ENCODE results near the gene MRPL23. TPM values are rescaled to one million over a fixed set of nuclear protein-coding genes. Genes with fewer than 3 reads are reported as not detected.

Gene MRPL23
- total RNA-seq, 1 experiment from 2014 or later: 109 TPM

DNA sequence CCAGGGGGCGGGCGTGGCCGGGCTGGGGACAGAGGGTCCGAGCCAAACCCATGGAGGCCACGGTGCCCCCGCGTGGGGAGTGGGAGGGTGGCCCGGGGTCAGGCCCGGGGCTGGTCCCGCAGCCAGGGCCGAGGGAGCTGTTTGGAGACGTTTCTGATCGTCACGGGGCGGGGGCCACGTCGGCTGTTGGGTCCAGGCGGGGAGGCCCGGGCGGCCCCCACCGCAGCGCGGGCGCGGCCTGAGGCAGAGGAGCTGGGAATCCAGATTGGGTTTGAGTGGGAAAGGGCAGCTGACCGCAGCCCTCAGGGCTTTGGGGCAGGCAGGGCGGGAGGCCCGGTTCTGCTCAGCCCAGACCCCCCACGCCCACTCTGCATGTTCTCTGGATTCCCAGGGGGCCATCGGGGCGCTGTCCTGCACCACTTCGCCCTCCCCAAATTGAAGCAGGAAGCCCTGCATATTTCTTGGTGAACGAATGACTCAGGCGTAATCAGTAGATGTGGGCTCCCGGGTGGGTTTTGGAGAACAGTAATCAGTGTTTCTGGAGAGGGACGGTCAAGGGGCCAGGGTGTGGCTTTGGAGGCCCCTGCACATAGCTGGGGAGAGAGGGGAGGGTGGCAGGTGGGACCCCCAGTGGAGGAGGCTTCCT is 583 bp downstream of the MRPL23 start:
- RAD21 ChIA-PET (ENCODE audit: low non-redundant PET in 1 of 2, low total read pairs in 2 of 2, uncharacterized antibody in 2 of 2, unreplicated experiment in 2 of 2): interaction anchor here (0.7 to 1.4 kb wide), 2 partner anchors 254 to 295 kb away, joined by 3 to 5 read pairs; no protein-coding TSS in a partner anchor
- H3K4me1 ChIP-seq (ENCODE audit: control insufficient read depth in 1 of 2, insufficient read depth in 2 of 2, low read length in 2 of 2): peaks cover 0 to 6% of the 10 kb centered on the region in 2 experiments; a peak in 1 of 4 replicates
- no peaks in the 10 kb centered on the region for H3K9me2 ChIP-seq (ENCODE audit: insufficient read depth)
- no peaks in the 10 kb centered on the region for H4K20me1 ChIP-seq (ENCODE audit: insufficient read depth)
- CTCF ChIA-PET: interaction anchor here (1.0 to 4.2 kb wide), 7 partner anchors 49 to 295 kb away, joined by 3 to 43 read pairs (median 8); no protein-coding TSS in a partner anchor
- no peaks in the 10 kb centered on the region for H3K27me3 ChIP-seq (ENCODE audit: insufficient read depth, low read length)
- intact Hi-C loops (cut with micrococcal nuclease): loop anchor here (10.0 kb wide), 1 partner anchor 53 kb away; the partner anchor contains the start of gene PRR33
- ATAC-seq: peak; percentile 28
- H3K36me3 ChIP-seq (ENCODE audit: control insufficient read depth in 1 of 2, insufficient read depth in 2 of 2, low read length in 2 of 2): no peaks in the 10 kb centered on the region
- BruUV-seq (replicated peaks): no TSS peak
- no peak overlapping the region for H3K4me2 ChIP-seq (ENCODE audit: low read length)
- no peaks in the 10 kb centered on the region for H3K9me3 ChIP-seq (ENCODE audit: control insufficient read depth in 1 of 2, insufficient read depth in 1 of 2, low read depth in 1 of 2, low read length in 2 of 2)
- no peak overlapping the region for H3K4me3 ChIP-seq (replicated peaks in 1 of 2; ENCODE audit: low read depth in 1 of 2, low read length in 2 of 2)
- TF ChIP-seq, protein P1, sequence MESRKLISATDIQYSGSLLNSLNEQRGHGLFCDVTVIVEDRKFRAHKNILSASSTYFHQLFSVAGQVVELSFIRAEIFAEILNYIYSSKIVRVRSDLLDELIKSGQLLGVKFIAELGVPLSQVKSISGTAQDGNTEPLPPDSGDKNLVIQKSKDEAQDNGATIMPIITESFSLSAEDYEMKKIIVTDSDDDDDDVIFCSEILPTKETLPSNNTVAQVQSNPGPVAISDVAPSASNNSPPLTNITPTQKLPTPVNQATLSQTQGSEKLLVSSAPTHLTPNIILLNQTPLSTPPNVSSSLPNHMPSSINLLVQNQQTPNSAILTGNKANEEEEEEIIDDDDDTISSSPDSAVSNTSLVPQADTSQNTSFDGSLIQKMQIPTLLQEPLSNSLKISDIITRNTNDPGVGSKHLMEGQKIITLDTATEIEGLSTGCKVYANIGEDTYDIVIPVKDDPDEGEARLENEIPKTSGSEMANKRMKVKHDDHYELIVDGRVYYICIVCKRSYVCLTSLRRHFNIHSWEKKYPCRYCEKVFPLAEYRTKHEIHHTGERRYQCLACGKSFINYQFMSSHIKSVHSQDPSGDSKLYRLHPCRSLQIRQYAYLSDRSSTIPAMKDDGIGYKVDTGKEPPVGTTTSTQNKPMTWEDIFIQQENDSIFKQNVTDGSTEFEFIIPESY (IDR thresholded peaks at IDR 0.05; ENCODE audit: extremely low read depth, insufficient replicate concordance, low read length): no peak
- TF ChIP-seq YY1 (IDR thresholded peaks at IDR 0.05; ENCODE audit: extremely low read depth, insufficient replicate concordance, low read depth, low read length) (no peak), POLR2AphosphoS5 (IDR thresholded peaks at IDR 0.05; ENCODE audit: low read depth, low read length) (no peak), SP1 (IDR thresholded peaks at IDR 0.05; ENCODE audit: low read depth) (no peak), FOSL1 (IDR thresholded peaks at IDR 0.05; ENCODE audit: low read depth) (no peak), JUND (IDR thresholded peaks at IDR 0.05) (no peak), RAD21 (IDR thresholded peaks at IDR 0.05; ENCODE audit: low read depth) (no peak), EZH2phosphoT487 (IDR thresholded peaks at IDR 0.05; ENCODE audit: borderline replicate concordance) (no peak), SIN3A (IDR thresholded peaks at IDR 0.05; ENCODE audit: low read depth) (no peak), SRF (IDR thresholded peaks at IDR 0.05; ENCODE audit: low read depth) (no peak), ELF1 (IDR thresholded peaks at IDR 0.05; ENCODE audit: borderline replicate concordance, low read depth) (no peak), EGR1 (IDR thresholded peaks at IDR 0.05; ENCODE audit: low read depth) (no peak), EZH2 (IDR thresholded peaks at IDR 0.05) (no peak), ZNF274 (IDR thresholded peaks at IDR 0.05; ENCODE audit: low read depth, low read length) (no peak), ZFX (IDR thresholded peaks at IDR 0.05) (no peak), POLR2A (IDR thresholded peaks at IDR 0.05; ENCODE audit: borderline replicate concordance, extremely low read depth, insufficient read depth, insufficient read length) (no peak), CEBPB (IDR thresholded peaks at IDR 0.05; ENCODE audit: low read depth) (no peak)
- TF ChIP-seq, protein P2, sequence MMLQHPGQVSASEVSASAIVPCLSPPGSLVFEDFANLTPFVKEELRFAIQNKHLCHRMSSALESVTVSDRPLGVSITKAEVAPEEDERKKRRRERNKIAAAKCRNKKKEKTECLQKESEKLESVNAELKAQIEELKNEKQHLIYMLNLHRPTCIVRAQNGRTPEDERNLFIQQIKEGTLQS (IDR thresholded peaks at IDR 0.05): no peak
- TF ChIP-seq, protein P3, sequence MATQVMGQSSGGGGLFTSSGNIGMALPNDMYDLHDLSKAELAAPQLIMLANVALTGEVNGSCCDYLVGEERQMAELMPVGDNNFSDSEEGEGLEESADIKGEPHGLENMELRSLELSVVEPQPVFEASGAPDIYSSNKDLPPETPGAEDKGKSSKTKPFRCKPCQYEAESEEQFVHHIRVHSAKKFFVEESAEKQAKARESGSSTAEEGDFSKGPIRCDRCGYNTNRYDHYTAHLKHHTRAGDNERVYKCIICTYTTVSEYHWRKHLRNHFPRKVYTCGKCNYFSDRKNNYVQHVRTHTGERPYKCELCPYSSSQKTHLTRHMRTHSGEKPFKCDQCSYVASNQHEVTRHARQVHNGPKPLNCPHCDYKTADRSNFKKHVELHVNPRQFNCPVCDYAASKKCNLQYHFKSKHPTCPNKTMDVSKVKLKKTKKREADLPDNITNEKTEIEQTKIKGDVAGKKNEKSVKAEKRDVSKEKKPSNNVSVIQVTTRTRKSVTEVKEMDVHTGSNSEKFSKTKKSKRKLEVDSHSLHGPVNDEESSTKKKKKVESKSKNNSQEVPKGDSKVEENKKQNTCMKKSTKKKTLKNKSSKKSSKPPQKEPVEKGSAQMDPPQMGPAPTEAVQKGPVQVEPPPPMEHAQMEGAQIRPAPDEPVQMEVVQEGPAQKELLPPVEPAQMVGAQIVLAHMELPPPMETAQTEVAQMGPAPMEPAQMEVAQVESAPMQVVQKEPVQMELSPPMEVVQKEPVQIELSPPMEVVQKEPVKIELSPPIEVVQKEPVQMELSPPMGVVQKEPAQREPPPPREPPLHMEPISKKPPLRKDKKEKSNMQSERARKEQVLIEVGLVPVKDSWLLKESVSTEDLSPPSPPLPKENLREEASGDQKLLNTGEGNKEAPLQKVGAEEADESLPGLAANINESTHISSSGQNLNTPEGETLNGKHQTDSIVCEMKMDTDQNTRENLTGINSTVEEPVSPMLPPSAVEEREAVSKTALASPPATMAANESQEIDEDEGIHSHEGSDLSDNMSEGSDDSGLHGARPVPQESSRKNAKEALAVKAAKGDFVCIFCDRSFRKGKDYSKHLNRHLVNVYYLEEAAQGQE (IDR thresholded peaks at IDR 0.05; ENCODE audit: low read depth): no peak
- TF ChIP-seq, protein P4, sequence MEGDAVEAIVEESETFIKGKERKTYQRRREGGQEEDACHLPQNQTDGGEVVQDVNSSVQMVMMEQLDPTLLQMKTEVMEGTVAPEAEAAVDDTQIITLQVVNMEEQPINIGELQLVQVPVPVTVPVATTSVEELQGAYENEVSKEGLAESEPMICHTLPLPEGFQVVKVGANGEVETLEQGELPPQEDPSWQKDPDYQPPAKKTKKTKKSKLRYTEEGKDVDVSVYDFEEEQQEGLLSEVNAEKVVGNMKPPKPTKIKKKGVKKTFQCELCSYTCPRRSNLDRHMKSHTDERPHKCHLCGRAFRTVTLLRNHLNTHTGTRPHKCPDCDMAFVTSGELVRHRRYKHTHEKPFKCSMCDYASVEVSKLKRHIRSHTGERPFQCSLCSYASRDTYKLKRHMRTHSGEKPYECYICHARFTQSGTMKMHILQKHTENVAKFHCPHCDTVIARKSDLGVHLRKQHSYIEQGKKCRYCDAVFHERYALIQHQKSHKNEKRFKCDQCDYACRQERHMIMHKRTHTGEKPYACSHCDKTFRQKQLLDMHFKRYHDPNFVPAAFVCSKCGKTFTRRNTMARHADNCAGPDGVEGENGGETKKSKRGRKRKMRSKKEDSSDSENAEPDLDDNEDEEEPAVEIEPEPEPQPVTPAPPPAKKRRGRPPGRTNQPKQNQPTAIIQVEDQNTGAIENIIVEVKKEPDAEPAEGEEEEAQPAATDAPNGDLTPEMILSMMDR (IDR thresholded peaks at IDR 0.05 in 2 of 3, conservative IDR thresholded peaks at IDR 0.05 in 1 of 3; ENCODE audit: borderline replicate concordance in 1 of 3, insufficient read depth in 1 of 3, low read depth in 2 of 3, low read length in 2 of 3): no peak
- no peak overlapping the region for H3K27ac ChIP-seq (ENCODE audit: low read depth, low read length)
- H3K79me2 ChIP-seq (ENCODE audit: insufficient read depth, low read length): no peaks in the 10 kb centered on the region
- POLR2A ChIA-PET: no interaction called here
- no peak for DNase-seq (ENCODE audit: low read depth, low spot score)
- H2AFZ ChIP-seq (ENCODE audit: low read depth, low read length, poor library complexity, severe bottlenecking): no peak overlapping the region
- no peak overlapping the region for H3K9ac ChIP-seq (ENCODE audit: low read length)

All from HCT116 (cell line).